ENCODE data around the gene DGKB.

- no peak for TF ChIP-seq CTCF (conservative IDR thresholded peaks at IDR 0.05)
- TF ChIP-seq EZH2 (IDR thresholded peaks at IDR 0.05; ENCODE audit: low read depth), result no peak
Observed at GRCh38 chr7:14552060-14552459, 350.5 kb downstream of the DGKB start.

Measured in PC-9 (cell line).